Pancreas (tissue), 10 donors: ENCODE data around the gene TUBA8. TPM values are rescaled to one million over a fixed set of nuclear protein-coding genes. Genes with fewer than 3 reads are reported as not detected.
"Not testable (repeated sequence)": the region's sequence is repeated elsewhere in the genome, so short reads cannot be mapped to it uniquely, and the experiment has no call there.

Experiments used
- ATAC-seq, 4 donors: fragments of 200-7000 bp; cut with Tn5 transposase; one replicate each; pipeline versions ENCODE4 v1.8.0 to v1.9.1; 2020; ENCODE audit warnings: mild to moderate bottlenecking in 4 of 4, moderate library complexity in 4 of 4
- DNase-seq, 6 donors: peaks; one replicate each; pipeline ENCODE4 v3.0.0-alpha.2; 2020
- FAIRE-seq: peaks from 2 replicates; lab custom pipeline; 2012; peaks lifted over from hg19 to GRCh38; lab: Jason Lieb, UNC
- H3K27ac ChIP-seq, 4 donors: fragments of 200-600 bp; sonication (generic); 1 replicate in 3 of 4; 2 replicates in 1 of 4; pipeline versions ENCODE4 v1.5.0 to v1.8.0; 2020
- H3K27me3 ChIP-seq, 4 donors: fragments of 200-600 bp; one replicate each; pipeline ENCODE4 v1.8.0; 2021
- H3K36me3 ChIP-seq, 3 donors: fragments of 200-600 bp; sonication (generic) in 1 of 3; one replicate each; pipeline versions ENCODE4 v1.5.0 to v1.8.0; 2020 to 2021
- H3K4me1 ChIP-seq, 3 donors: fragments of 200-600 bp; one replicate each; pipeline ENCODE4 v1.8.0; 2021
- H3K4me3 ChIP-seq, 4 donors: fragments of 200-600 bp; sonication (generic) in 2 of 4; one replicate each; pipeline versions ENCODE4 v1.5.0 to v1.8.0; 2020 to 2021
- H3K9me3 ChIP-seq, 4 donors: fragments of 200-600 bp; one replicate each; pipeline ENCODE4 v1.8.0; 2021
- CTCF ChIP-seq, 4 donors: fragments of 200-600 bp; sonication (generic) in 3 of 4; IDR thresholded peaks; one replicate each; pipeline versions ENCODE4 v1.5.0 to v1.8.0; 2021; ENCODE audit warnings: antibody characterized with exemption in 4 of 4
- WGBS, 2 donors: extraction: QIAGEN DNeasy Blood & Tissue Kit; methylation state at CpG; one replicate each; pipeline ENCODE4 v1.1.7; 2013; 5-methylcytosine and 5-hydroxymethylcytosine counted together
- intact Hi-C, 3 donors: fragments of 100-400 bp; cut with DNase I; formaldehyde crosslinking; loops; one replicate each; pipeline versions ENCODE4 v1.11.1 to v1.14.2; 2022
- polyA plus RNA-seq, 2 donors: library from polyadenylated mRNA; stranded (reverse); fragments of 200-250 nt; gene quantifications; one replicate each; pipeline ENCODE4 v1.2.3, GENCODE V29; 2013
- total RNA-seq, 6 donors: library from RNA; stranded (reverse); fragmentation: NEBNext Ultra II Directional in 4 of 6; extraction: Animal tissue kit (Norgen Biotek cat#: 25700) in 4 of 6; gene quantifications; one replicate each; pipeline versions ENCODE4 v1.2.1 to v1.2.4, GENCODE V29; 2021 to 2023
- donor health status: healthy with polysubstance abuse.
- donor health status: DM: no; HTN: no; CAD: no; lungs with moderate emphysema.
- donor health status: DM: no; HTN: no; CAD: no.
- donor health status: control.
- donor health status: control.
- donor health status: Bipolar disorder and iron deficiency.
- donor health status: DM: yes; HTN: yes; CAD: no.
- donor health status: DM: no; HTN: no; CAD: no.
- donor health status: DM: no; HTN: no; CAD: no.
- donor health status: DM: yes; HTN: yes; CAD: no.

The TUBA8 gene
- total and polyA plus RNA-seq, 8 donors = 1.5 to 5.4 (median 2.1) TPM

- Histone ChIP-seq H3K4me1 (peaks cover 0 to 7% (median 0%) of the 10 kb centered on the region in 3 donors), H3K27ac (no peak overlapping the region), H3K9me3 (no peaks in the 10 kb centered on the region), H3K4me3 (no peak overlapping the region), H3K27me3 (no peaks in the 10 kb centered on the region), H3K36me3 (no peaks in the 10 kb centered on the region)
- intact Hi-C loops = no loop called here
- WGBS, 2 donors = 94 to 98% methylated on average over 8 of the region's 8 CpGs
- no peak for TF ChIP-seq CTCF (IDR thresholded peaks at IDR 0.05)
- FAIRE-seq (no peak), ATAC-seq (no peak), DNase-seq (no peak)
These were observed 41.9 kb downstream of the TUBA8 start for GRCh38 chr22:18152519-18152918.

GRCh38 chr22:18154821-18155390 is 44.3 kb downstream of the TUBA8 start:
- no peak for FAIRE-seq
- DNase-seq = no peak
- Histone ChIP-seq H3K27me3 (no peaks in the 10 kb centered on the region), H3K27ac (no peak overlapping the region), H3K4me1 (peaks cover 0 to 7% (median 0%) of the 10 kb centered on the region in 3 donors), H3K4me3 (no peak overlapping the region), H3K9me3 (no peaks in the 10 kb centered on the region), H3K36me3 (peaks cover 0 to 7% (median 0%) of the 10 kb centered on the region in 3 donors)
- WGBS, 2 donors = 96 to 98% methylated on average over 8 of the region's 8 CpGs
- intact Hi-C loops = no loop called here
- TF ChIP-seq CTCF (IDR thresholded peaks at IDR 0.05) = no peak
- no peak for ATAC-seq

DNA sequence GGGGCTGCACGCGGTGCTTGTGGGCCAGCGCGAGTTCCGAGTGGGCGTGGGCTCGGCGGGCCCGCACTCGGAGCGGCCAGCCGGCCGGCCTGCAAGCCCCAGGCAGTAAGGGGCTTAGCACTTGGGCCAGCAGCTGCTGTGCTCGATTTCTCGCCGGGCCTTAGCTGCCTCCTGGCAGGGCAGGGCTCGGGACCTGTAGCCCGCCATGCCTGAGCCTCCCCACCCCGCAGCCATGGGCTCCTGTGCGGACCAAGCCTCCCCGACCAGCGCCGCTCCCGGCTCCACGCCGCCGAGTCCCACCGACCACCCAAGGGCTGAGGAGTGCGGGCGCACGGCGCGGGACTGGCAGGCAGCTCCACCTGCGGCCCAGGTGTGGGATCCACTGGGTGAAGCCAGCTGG is 44.9 kb downstream of the TUBA8 start:
- H3K27me3 ChIP-seq, intact Hi-C loops, H3K36me3 ChIP-seq, H3K4me3 ChIP-seq, H3K4me1 ChIP-seq, FAIRE-seq, H3K27ac ChIP-seq, H3K9me3 ChIP-seq, ATAC-seq: not testable (repeated sequence)
- WGBS, 2 donors = 97% methylated on average over 31 to 34 of the region's 34 CpGs
- peak in 1 of 6 donors; percentile 28 for DNase-seq

DNA sequence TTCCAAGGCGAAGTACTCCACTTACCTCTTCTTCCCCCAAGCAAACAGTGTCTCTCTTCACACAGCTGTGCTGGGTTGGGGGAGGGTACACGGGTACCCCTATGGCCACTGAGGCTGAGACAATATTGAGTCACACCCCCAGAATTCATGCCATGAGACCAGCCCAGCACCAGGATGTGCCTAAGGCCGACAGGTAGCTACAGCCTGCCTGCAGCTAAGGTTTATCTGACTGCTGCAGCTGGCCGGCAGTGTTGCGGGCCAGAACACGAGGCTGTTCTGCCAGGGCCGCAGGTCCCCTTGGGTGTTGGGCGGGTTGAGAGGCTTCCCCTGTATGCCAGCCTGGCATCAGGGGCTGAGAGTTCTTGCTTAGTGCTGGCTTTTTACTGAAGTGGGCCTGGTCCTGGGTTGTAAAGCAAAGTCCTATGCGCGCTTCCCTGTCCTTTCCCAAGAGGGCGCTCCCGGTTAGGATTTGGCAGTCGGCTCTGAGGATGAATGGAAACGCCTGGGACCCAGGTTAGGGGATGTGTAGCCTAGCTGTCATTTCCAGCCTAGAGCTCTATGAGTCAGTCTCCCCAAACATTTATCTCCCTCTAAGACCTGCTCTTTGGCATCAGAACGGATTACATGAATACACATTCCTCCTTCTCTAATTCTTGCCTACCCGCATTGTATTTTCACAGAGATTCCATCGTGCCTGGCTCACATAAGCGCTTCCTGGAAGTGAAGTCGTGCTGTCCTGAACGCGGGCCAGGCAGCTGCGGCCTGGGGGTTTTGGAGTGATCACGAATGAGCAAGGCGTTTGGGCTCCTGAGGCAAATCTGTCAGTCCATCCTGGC is 46.5 kb downstream of the TUBA8 start:
- peak in 3 of 6 donors; percentile 26 to 46 (median 43) for DNase-seq

DNA sequence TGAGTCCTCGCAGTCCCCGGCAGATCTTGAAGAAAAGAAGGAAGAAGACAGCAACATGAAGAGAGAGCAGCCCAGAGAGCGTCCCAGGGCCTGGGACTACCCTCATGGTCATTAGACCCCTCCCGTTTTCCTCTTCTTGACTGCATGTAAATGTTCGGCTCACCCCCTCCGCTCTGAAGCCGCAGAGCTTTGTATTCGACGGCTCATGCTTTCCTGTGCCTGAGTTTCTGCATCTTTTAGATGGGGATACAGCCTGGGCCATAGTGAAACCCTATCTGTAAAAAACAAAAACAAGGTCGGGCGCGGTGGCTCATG is 47.1 kb downstream of the TUBA8 start:
- 87 to 90% methylated on average over 12 of the region's 12 CpGs for WGBS, 2 donors
- DNase-seq = no peak
- ATAC-seq = no peak
- no peak for FAIRE-seq
- H3K36me3 ChIP-seq = peaks cover 0 to 7% (median 0%) of the 10 kb centered on the region in 3 donors
- intact Hi-C loops = no loop called here
- no peaks in the 10 kb centered on the region for H3K9me3 ChIP-seq
- H3K27me3 ChIP-seq = no peaks in the 10 kb centered on the region
- no peak for TF ChIP-seq CTCF (IDR thresholded peaks at IDR 0.05)
- no peaks in the 10 kb centered on the region for H3K4me1 ChIP-seq
- H3K27ac ChIP-seq = no peak overlapping the region
- H3K4me3 ChIP-seq = no peak overlapping the region

More for the DNA sequence above, 46.5 kb downstream of the TUBA8 start:
- no peak for FAIRE-seq
- Histone ChIP-seq H3K27me3 (no peaks in the 10 kb centered on the region), H3K4me1 (no peaks in the 10 kb centered on the region), H3K36me3 (peaks cover 0 to 7% (median 0%) of the 10 kb centered on the region in 3 donors), H3K4me3 (no peak overlapping the region), H3K27ac (no peak overlapping the region), H3K9me3 (no peaks in the 10 kb centered on the region)
- WGBS, 2 donors = 58 to 64% methylated on average over 24 of the region's 24 CpGs
- ATAC-seq = peak; percentile 53 to 89 (median 82)
- TF ChIP-seq CTCF (IDR thresholded peaks at IDR 0.05) = peak in 2 of 4 donors; percentile 23 to 24
- intact Hi-C loops = no loop called here

DNA sequence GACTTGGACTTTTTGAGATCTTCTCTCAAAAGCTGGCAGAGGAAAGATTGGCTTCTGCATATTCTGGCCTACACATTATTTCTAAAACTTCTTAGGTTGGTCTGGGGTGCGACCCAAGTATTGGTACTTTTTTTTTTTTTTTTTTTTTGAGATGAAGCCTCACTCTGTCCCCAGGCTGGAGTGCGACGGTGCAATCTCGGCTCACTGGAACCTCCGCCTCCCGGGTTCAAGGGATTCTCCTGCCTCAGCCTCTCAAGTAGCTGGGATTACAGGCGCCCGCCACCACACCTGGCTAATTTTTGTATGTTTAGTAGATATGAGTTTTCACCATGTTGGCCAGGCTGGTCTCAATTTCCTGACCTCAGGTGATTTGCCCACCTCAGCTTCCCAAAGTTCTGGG is 50.0 kb downstream of the TUBA8 start:
- H3K36me3 ChIP-seq, intact Hi-C loops, H3K4me3 ChIP-seq, DNase-seq, FAIRE-seq, ATAC-seq, H3K4me1 ChIP-seq, H3K27ac ChIP-seq, H3K27me3 ChIP-seq, H3K9me3 ChIP-seq: not testable (repeated sequence)
- 95 to 96% methylated on average over 8 of the region's 8 CpGs for WGBS, 2 donors

GRCh38 chr22:18163843-18164242 is 53.2 kb downstream of the TUBA8 start:
- FAIRE-seq, H3K9me3 ChIP-seq, DNase-seq, H3K36me3 ChIP-seq, H3K4me1 ChIP-seq, H3K27ac ChIP-seq, H3K4me3 ChIP-seq, H3K27me3 ChIP-seq, intact Hi-C loops: not testable (repeated sequence)
- ATAC-seq = peak in 1 of 4 donors; percentile 32
- WGBS, 2 donors = 82 to 84% methylated on average over 7 of the region's 7 CpGs

DNA sequence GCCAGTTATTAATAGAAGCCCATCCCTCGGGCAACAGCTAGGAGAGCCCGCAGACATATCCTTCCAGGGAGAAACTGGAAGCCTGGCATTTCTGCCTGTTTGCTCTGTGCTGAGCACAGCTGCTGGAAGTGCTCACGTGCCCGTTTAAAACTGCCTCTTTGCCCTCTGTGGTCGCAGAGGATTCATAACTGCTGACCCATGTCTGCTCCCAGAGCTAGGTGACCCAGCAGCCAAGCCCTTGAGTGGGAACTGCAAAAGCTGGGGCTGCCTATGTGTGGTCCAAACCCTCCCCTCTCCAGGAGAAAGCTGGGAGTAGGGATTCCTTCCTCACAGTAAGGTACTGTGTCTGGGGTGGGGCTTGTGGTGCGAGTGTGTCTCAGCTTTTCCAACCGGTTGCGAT is 54.0 kb downstream of the TUBA8 start:
- intact Hi-C loops, FAIRE-seq, H3K36me3 ChIP-seq, H3K4me3 ChIP-seq, H3K9me3 ChIP-seq, H3K27ac ChIP-seq, H3K27me3 ChIP-seq, DNase-seq, H3K4me1 ChIP-seq: not testable (repeated sequence)
- 63 to 78% methylated on average over 7 to 8 of the region's 8 CpGs for WGBS, 2 donors
- peak in 3 of 4 donors; percentile 12 to 71 (median 69) for ATAC-seq
